SK-N-SH (cell line): Measurements from ENCODE around the gene PYGO1. TPM values are rescaled to one million over a fixed set of nuclear protein-coding genes. Genes with fewer than 3 reads are reported as not detected.
"Not testable (repeated sequence)": the region's sequence is repeated elsewhere in the genome, so short reads cannot be mapped to it uniquely, and the experiment has no call there.

Source experiments
- CTCF ChIA-PET: fragments of 300-600, 350-600 bp; formaldehyde crosslinking; extraction: SDS; loops from one replicate; lab custom pipeline; 2021; lab: Yijun Ruan, JAX
- POLR2A ChIA-PET: fragments of 350-600 bp; sonication (Branson Sonifier 250); formaldehyde crosslinking; extraction: SDS; loops from one replicate; lab custom pipeline; 2020; ENCODE audit warnings: antibody characterized with exemption, inconsistent platforms; lab: Yijun Ruan, JAX
- DNase-seq: peaks from one replicate; pipeline ENCODE4 v3.0.0; 2012
- H2AFZ ChIP-seq: fragments of 200-600 bp; sonication (generic); 2 replicates; pipeline ENCODE4 v1.8.1; 2016; ENCODE audit warnings: antibody characterized with exemption, mild to moderate bottlenecking, low read depth
- H3F3A ChIP-seq: fragments of 200-600 bp; sonication (generic); replicated peaks from 2 replicates; pipeline ENCODE3; 2016; ENCODE audit warnings: antibody characterized with exemption, mild to moderate bottlenecking; ENCODE audit not compliant: insufficient read depth
- H3K27ac ChIP-seq, 2 experiments: fragments of 200-500 bp in 1 of 2; fragments of 200-600 bp in 1 of 2; sonication (Bioruptor generic) in 1 of 2; sonication (generic), shearing (Covaris generic) in 1 of 2; 2 replicates each; pipeline versions ENCODE4 v1.5.1 to v1.6.1; 2014 to 2016; ENCODE audit warnings: low read depth in 2 of 2, inconsistent platforms in 1 of 2, low read length in 1 of 2, mild to moderate bottlenecking in 1 of 2, mixed read lengths in 1 of 2
- H3K27me3 ChIP-seq: fragments of 200-600 bp; sonication (generic), shearing (Covaris generic); 2 replicates; pipeline ENCODE4 v1.6.1; 2016; ENCODE audit warnings: mixed run types; ENCODE audit not compliant: insufficient read depth
- H3K36me3 ChIP-seq, 2 experiments: fragments of 200-500 bp in 1 of 2; fragments of 200-600 bp in 1 of 2; sonication (Bioruptor generic) in 1 of 2; sonication (generic) in 1 of 2; replicated peaks in 1 of 2; 2 replicates each; pipeline versions ENCODE3 to v1.5.1; 2014 to 2016; ENCODE audit warnings: low read length in 1 of 2, mild to moderate bottlenecking in 1 of 2; ENCODE audit not compliant: insufficient read depth in 2 of 2, control insufficient read depth in 1 of 2
- H3K4me1 ChIP-seq, 2 experiments: fragments of 200-500 bp in 1 of 2; fragments of 200-600 bp in 1 of 2; sonication (Bioruptor generic) in 1 of 2; sonication (generic), shearing (Covaris generic) in 1 of 2; 2 replicates each; pipeline versions ENCODE4 v1.5.1 to v1.6.1; 2014 to 2016; ENCODE audit warnings: low read depth in 1 of 2, low read length in 1 of 2, mixed run types in 1 of 2; ENCODE audit not compliant: insufficient read depth in 2 of 2, control insufficient read depth in 1 of 2
- H3K4me2 ChIP-seq: fragments of 200-600 bp; sonication (generic), shearing (Covaris generic); 2 replicates; pipeline ENCODE4 v1.6.1; 2017; ENCODE audit warnings: mixed run types
- H3K4me3 ChIP-seq, 2 experiments: fragments of 200-500 bp in 1 of 2; fragments of 200-600 bp in 1 of 2; sonication (Bioruptor generic) in 1 of 2; sonication (generic), shearing (Covaris generic) in 1 of 2; 2 replicates each; pipeline versions ENCODE4 v1.5.1 to v1.8.1; 2014 to 2016; ENCODE audit warnings: low read depth in 2 of 2, inconsistent platforms in 1 of 2, low read length in 1 of 2, mild to moderate bottlenecking in 1 of 2, mixed read lengths in 1 of 2, moderate library complexity in 1 of 2
- H3K79me2 ChIP-seq: fragments of 200-600 bp; sonication (generic); 2 replicates; pipeline ENCODE4 v1.8.1; 2017; ENCODE audit warnings: mild to moderate bottlenecking; ENCODE audit not compliant: insufficient read depth
- H3K9ac ChIP-seq: fragments of 200-600 bp; sonication (generic); 2 replicates; pipeline ENCODE4 v1.6.1; 2017; ENCODE audit warnings: mixed run types
- H3K9me2 ChIP-seq: fragments of 200-600 bp; sonication (generic); 2 replicates; pipeline ENCODE4 v1.6.1; 2017; ENCODE audit warnings: mixed run types
- H3K9me3 ChIP-seq: fragments of 200-600 bp; sonication (generic); 2 replicates; pipeline ENCODE4 v1.6.1; 2017; ENCODE audit warnings: mixed run types, mild to moderate bottlenecking, moderate library complexity
- H4K20me1 ChIP-seq: fragments of 200-600 bp; sonication (generic); 2 replicates; pipeline ENCODE4 v1.6.1; 2017; ENCODE audit warnings: mild to moderate bottlenecking, mixed run types; ENCODE audit not compliant: insufficient read depth
- CHD2 ChIP-seq: fragments of 150-350 bp; IDR thresholded peaks from 2 replicates; pipeline ENCODE4 v1.6.1; 2018; ENCODE audit warnings: low read length; ENCODE audit not compliant: partially characterized antibody
- CTCF ChIP-seq: fragments of 200-600 bp; sonication (generic); IDR thresholded peaks from 2 replicates; pipeline ENCODE4 v1.6.1; 2017; ENCODE audit warnings: antibody characterized with exemption, mild to moderate bottlenecking, moderate library complexity
- ELF1 ChIP-seq: IDR thresholded peaks from 2 replicates; pipeline ENCODE4 v1.4.0; 2012
- EZH2phosphoT487 ChIP-seq: fragments of 200-600 bp; sonication (generic); IDR thresholded peaks from 2 replicates; pipeline ENCODE4 v1.6.1; 2017; ENCODE audit warnings: low read depth, mixed run types, mild to moderate bottlenecking, antibody characterized with exemption, moderate library complexity, borderline replicate concordance
- GATA2 ChIP-seq: sonication (generic); formaldehyde crosslinking; IDR thresholded peaks from 2 replicates; pipeline ENCODE4 v1.5.0; 2020; ENCODE audit warnings: mild to moderate bottlenecking, missing genetic modification reagents
- IRF3 ChIP-seq: fragments of 150-350 bp; IDR thresholded peaks from 2 replicates; pipeline ENCODE4 v1.6.1; 2016; ENCODE audit warnings: mild to moderate bottlenecking, low read depth, low read length
- JUND ChIP-seq: IDR thresholded peaks from 2 replicates; pipeline ENCODE4 v1.4.0; 2012
- MXI1 ChIP-seq: IDR thresholded peaks from 2 replicates; pipeline ENCODE4 v1.6.1; 2012; ENCODE audit warnings: mild to moderate bottlenecking, low read depth, low read length, improper control_type of control experiment
- NFIC ChIP-seq: IDR thresholded peaks from 2 replicates; pipeline ENCODE4 v1.4.0; 2012; ENCODE audit warnings: borderline replicate concordance
- NRF1 ChIP-seq: IDR thresholded peaks from 2 replicates; pipeline ENCODE4 v1.6.1; 2012; ENCODE audit warnings: low read depth, mild to moderate bottlenecking, low read length
- PBX3 ChIP-seq: IDR thresholded peaks from 2 replicates; pipeline ENCODE4; 2012
- RAD21 ChIP-seq: IDR thresholded peaks from 2 replicates; pipeline ENCODE4 v1.6.1; 2012; ENCODE audit warnings: mild to moderate bottlenecking, low read length
- REST ChIP-seq: IDR thresholded peaks from 2 replicates; pipeline ENCODE4 v1.6.1; 2012; ENCODE audit warnings: mild to moderate bottlenecking, low read depth, low read length, moderate library complexity
- RFX5 ChIP-seq: IDR thresholded peaks from 2 replicates; pipeline ENCODE4 v1.6.1; 2012; ENCODE audit warnings: mild to moderate bottlenecking, improper control_type of control experiment, low read length
- TAF1 ChIP-seq: IDR thresholded peaks from 2 replicates; pipeline ENCODE4 v1.6.1; 2012; ENCODE audit warnings: low read depth, mild to moderate bottlenecking, low read length, moderate library complexity, borderline replicate concordance
- TCF12 ChIP-seq: IDR thresholded peaks from 2 replicates; pipeline ENCODE4 v1.4.0; 2012
- YY1 ChIP-seq: IDR thresholded peaks from 2 replicates; pipeline ENCODE4 v1.4.0; 2012; ENCODE audit warnings: low read depth, mild to moderate bottlenecking
- WGBS: methylation state at CpG from one replicate; pipeline ENCODE4 v1.1.6; 2017; ENCODE audit warnings: low lambda C conversion rate; 5-methylcytosine and 5-hydroxymethylcytosine counted together
- polyA plus RNA-seq, 3 experiments: library from polyadenylated mRNA; depleted of rRNA; stranded (reverse); fragments of >200 nt; gene quantifications; 2 replicates each; pipeline ENCODE4 v1.2.3, GENCODE V29; 2012

PYGO1 gene
- polyA plus RNA-seq, 1 of the 3 experiments (the other 2 are of a cell fraction) = 2.3 TPM

- H3K9me3 ChIP-seq = no peaks in the 10 kb centered on the region
- ChIA-PET CTCF (no interaction called here), POLR2A (no interaction called here)
- no peaks in the 10 kb centered on the region for H3K36me3 ChIP-seq
- H3K79me2 ChIP-seq = no peaks in the 10 kb centered on the region
- no peak overlapping the region for H3K9ac ChIP-seq
- H3K4me2 ChIP-seq = no peak overlapping the region
- H3K9me2 ChIP-seq = no peaks in the 10 kb centered on the region
- H3F3A ChIP-seq = no peaks in the 10 kb centered on the region
- H4K20me1 ChIP-seq = no peaks in the 10 kb centered on the region
- no peaks in the 10 kb centered on the region for H3K27me3 ChIP-seq
- H3K27ac ChIP-seq = no peak overlapping the region
- 86% methylated on average over 4 of the region's 4 CpGs for WGBS
- TF ChIP-seq MXI1 (no peak), CTCF (no peak), TCF12 (no peak), GATA2 (CRISPR knock-in tag) (no peak), CHD2 (no peak), EZH2phosphoT487 (no peak), NRF1 (no peak), YY1 (no peak), RAD21 (no peak), NFIC (no peak), JUND (no peak), ELF1 (no peak)
- TF ChIP-seq, all 33 proteins: peak for 0
- no peak overlapping the region for H3K4me3 ChIP-seq
- H2AFZ ChIP-seq = no peak overlapping the region
- no peaks in the 10 kb centered on the region for H3K4me1 ChIP-seq
- no peak for DNase-seq
These were observed 80.6 kb downstream of the PYGO1 start for GRCh38 chr15:55507567-55507966.

GRCh38 chr15:55505407-55505806, 82.7 kb downstream of the PYGO1 start:
- 56% methylated on average over 5 of the region's 5 CpGs for WGBS

GRCh38 chr15:55499151-55499550, 89.0 kb downstream of the PYGO1 start:
- no peak overlapping the region for H3K4me2 ChIP-seq
- no peak for TF ChIP-seq GATA2 (CRISPR knock-in tag)
- TF ChIP-seq RFX5 = no peak
- no peak for TF ChIP-seq IRF3
- TF ChIP-seq TAF1 = no peak
- TF ChIP-seq MXI1 = no peak
- TF ChIP-seq REST = no peak
- TF ChIP-seq PBX3 = no peak

More at GRCh38 chr15:55505407-55505806, 82.7 kb downstream of the PYGO1 start:
- H3K27ac ChIP-seq, H3K9ac ChIP-seq, H3K4me2 ChIP-seq, POLR2A ChIA-PET, H3K79me2 ChIP-seq, H3K4me1 ChIP-seq, H3F3A ChIP-seq, H3K9me3 ChIP-seq, CTCF ChIA-PET, H3K9me2 ChIP-seq, H3K27me3 ChIP-seq, H4K20me1 ChIP-seq, H2AFZ ChIP-seq, H3K36me3 ChIP-seq, DNase-seq, H3K4me3 ChIP-seq: not testable (repeated sequence)

More at GRCh38 chr15:55499151-55499550, 89.0 kb downstream of the PYGO1 start:
- Histone ChIP-seq H3F3A (peaks cover 12% of the 10 kb centered on the region), H3K36me3 (peaks cover 0 to 6% of the 10 kb centered on the region in 2 experiments), H4K20me1 (no peaks in the 10 kb centered on the region), H3K9me2 (no peaks in the 10 kb centered on the region), H3K4me1 (peaks cover 0 to 2% of the 10 kb centered on the region in 2 experiments; a peak in 2 of 4 replicates), H3K9me3 (no peaks in the 10 kb centered on the region), H3K27me3 (no peaks in the 10 kb centered on the region), H3K27ac (no peak overlapping the region), H3K9ac (no peak overlapping the region), H3K4me3 (no peak overlapping the region; a peak in 2 of 4 replicates), H2AFZ (peak overlapping the region; percentile 99), H3K79me2 (no peaks in the 10 kb centered on the region)
- DNase-seq = no peak
- WGBS = 85% methylated on average over 7 of the region's 7 CpGs
- ChIA-PET POLR2A (no interaction called here), CTCF (no interaction called here)
